ENCODE results near the gene LINC00237. TPM values are rescaled to one million over a fixed set of nuclear protein-coding genes. Genes with fewer than 3 reads are reported as not detected.

Gene LINC00237
- total and polyA plus RNA-seq, 9 of the 15 experiments (the other 6 are each of a cell fraction or from before 2014, with no cell fraction given): not detected

DNA sequence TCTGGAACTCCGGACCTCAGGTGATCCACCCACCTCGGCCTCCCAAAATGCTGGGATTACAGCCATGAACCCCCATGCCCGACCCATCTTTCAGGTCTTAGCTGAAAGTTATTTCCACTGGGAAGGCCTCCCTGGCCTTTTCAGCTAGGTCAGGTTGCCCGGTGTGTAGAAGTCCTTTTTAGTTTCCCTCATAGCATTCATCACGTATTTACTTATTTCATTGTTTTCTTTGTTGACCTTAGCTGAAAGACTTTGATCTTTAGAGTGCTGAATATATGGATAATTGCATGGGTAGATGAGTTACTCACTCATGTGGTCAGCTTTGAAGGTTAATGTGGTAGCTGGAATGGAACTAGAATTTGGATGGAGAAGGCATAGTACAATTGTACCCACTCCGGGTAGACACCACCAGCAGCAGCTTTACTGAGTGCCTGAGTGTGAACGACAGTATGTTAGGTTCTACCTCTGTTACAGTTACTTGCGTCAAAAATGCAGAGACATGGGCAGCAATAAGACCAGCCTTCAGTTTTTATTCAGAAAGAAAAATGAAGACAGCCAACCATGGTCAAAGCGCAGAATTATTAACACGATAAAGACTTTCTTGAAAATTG, 28.8 kb upstream of the LINC00237 start:
- no TSS peak for BruUV-seq (replicated peaks)
- TF ChIP-seq ZNF408 (CRISPR knock-in tag; IDR thresholded peaks at IDR 0.05; ENCODE audit: low read depth) (no peak), EWSR1 (IDR thresholded peaks at IDR 0.05; ENCODE audit: borderline replicate concordance, low read depth, partially characterized antibody) (no peak), MLLT1 (IDR thresholded peaks at IDR 0.05) (no peak), HDAC3 (IDR thresholded peaks at IDR 0.05; ENCODE audit: borderline replicate concordance, partially characterized antibody) (no peak), TRIM28 (IDR thresholded peaks at IDR 0.05) (no peak), ZNF766 (CRISPR knock-in tag; conservative IDR thresholded peaks at IDR 0.05) (no peak), ZNF174 (CRISPR knock-in tag; IDR thresholded peaks at IDR 0.05) (no peak), ZNF224 (CRISPR knock-in tag; IDR thresholded peaks at IDR 0.05) (no peak), REST (IDR thresholded peaks at IDR 0.05; ENCODE audit: borderline replicate concordance) (no peak), REST (CRISPR knock-in tag; IDR thresholded peaks at IDR 0.05; ENCODE audit: low read depth) (no peak), CBFA2T3 (IDR thresholded peaks at IDR 0.05) (no peak), ETV5 (CRISPR knock-in tag; IDR thresholded peaks at IDR 0.05; ENCODE audit: low read depth) (no peak), ZNF436 (CRISPR knock-in tag; IDR thresholded peaks at IDR 0.05) (no peak), TAF15 (IDR thresholded peaks at IDR 0.05; ENCODE audit: low read depth, low read length) (no peak)

More for the DNA sequence above, 28.8 kb upstream of the LINC00237 start:
- H3K9me3 ChIP-seq (replicated peaks; ENCODE audit: control insufficient read depth, insufficient read depth, low read depth, low read length): no peaks in the 10 kb centered on the region
- WGBS (ENCODE audit: insufficient coverage, low coverage, missing lambda C conversion rate): 88% methylated on average over 8 of the region's 10 CpGs
- ChIA-PET CTCF (ENCODE audit: low intra/inter-chr PET ratio) (no interaction called here), POLR2A (interaction anchor here (1.1 kb wide), 1 partner anchor 8 kb away, joined by 5 read pairs; the partner anchor contains the start of gene KIZ)
- no peak overlapping the region for H2AFZ ChIP-seq (ENCODE audit: low read depth, low read length)
- no peaks in the 10 kb centered on the region; the same call in 2 of the 3 replicates for H3K79me2 ChIP-seq (ENCODE audit: control insufficient read depth, insufficient read depth, low read length)
- DNase-seq (ENCODE audit: extremely low read depth in 1 of 4, low spot score in 3 of 4) (no peak), FAIRE-seq (no peak), ATAC-seq (no peak)
- H3K27ac ChIP-seq (ENCODE audit: extremely low read depth, low read depth, low read length): no peak overlapping the region
- H3K9ac ChIP-seq (ENCODE audit: insufficient read depth in 1 of 2, low read depth in 2 of 2, low read length in 2 of 2): no peak overlapping the region
- H3K4me1 ChIP-seq (replicated peaks in 1 of 2; ENCODE audit: control insufficient read depth in 2 of 2, insufficient read depth in 2 of 2, low read length in 2 of 2): peaks cover 0 to 8% of the 10 kb centered on the region in 2 experiments; a peak in 3 of 5 replicates
- in situ Hi-C loops (cut with MboI): no loop called here
- H3K4me3 ChIP-seq: no peak overlapping the region
- H3K36me3 ChIP-seq (ENCODE audit: control insufficient read depth, insufficient read depth, low read length): peaks cover 13% of the 10 kb centered on the region; the same call in 1 of the 3 replicates
- H3K27me3 ChIP-seq (ENCODE audit: control insufficient read depth in 2 of 2, insufficient read depth in 2 of 2, low read length in 2 of 2): no peaks in the 10 kb centered on the region
- no peaks in the 10 kb centered on the region for H4K20me1 ChIP-seq (replicated peaks; ENCODE audit: control insufficient read depth, insufficient read depth, low read length)
- H3K4me2 ChIP-seq (ENCODE audit: insufficient read depth, low read length): no peak overlapping the region
- intact Hi-C loops (cut with micrococcal nuclease): no loop called here
- no peaks in the 10 kb centered on the region for H3K9me1 ChIP-seq (ENCODE audit: control insufficient read depth, insufficient read depth, low read length)
